ENCODE data around the gene CCNY. TPM values are rescaled to one million over a fixed set of nuclear protein-coding genes. Genes with fewer than 3 reads are reported as not detected.
A peak's percentile ranks its signal among the peaks of the same experiment; 100 is the strongest.

CCNY gene
- polyA plus RNA-seq, 2 of the 4 experiments (the other 2 are of a cell fraction), result 28.1 to 55.5 TPM

GRCh38 chr10:35386594-35387174, 50.4 kb downstream of the CCNY start (continued):
- TF ChIP-seq ZSCAN20 (CRISPR knock-in tag; IDR thresholded peaks at IDR 0.05) (no peak), KDM5A (IDR thresholded peaks at IDR 0.05) (no peak), HES2 (IDR thresholded peaks at IDR 0.05) (no peak), RFX5 (IDR thresholded peaks at IDR 0.05) (no peak), ATOH8 (CRISPR knock-in tag; IDR thresholded peaks at IDR 0.05; ENCODE audit: low read depth) (no peak), ZC3H11A (IDR thresholded peaks at IDR 0.05) (no peak), RAD21 (conservative IDR thresholded peaks at IDR 0.05 in 1 of 2, IDR thresholded peaks at IDR 0.05 in 1 of 2) (no peak), FOSB (CRISPR knock-in tag; IDR thresholded peaks at IDR 0.05) (no peak)

- H3K4me3 ChIP-seq, result no peak overlapping the region
- H3K4me2 ChIP-seq, result peak overlapping the region; percentile 53
- FAIRE-seq (no peak), ATAC-seq (peak; percentile 50 to 73; a peak in 3 of 6 replicates), DNase-seq (ENCODE audit: low read depth in 1 of 2, low spot score in 1 of 2) (peak in 1 of 2 experiments; percentile 37)
- no peak for TF ChIP-seq GATA3 (IDR thresholded peaks at IDR 0.05; ENCODE audit: borderline replicate concordance)
- no peak for TF ChIP-seq RAD21 (conservative IDR thresholded peaks at IDR 0.05 in 1 of 2, IDR thresholded peaks at IDR 0.05 in 1 of 2)
- TF ChIP-seq ZSCAN20 (CRISPR knock-in tag; IDR thresholded peaks at IDR 0.05), result no peak
- no peak for TF ChIP-seq RARB (CRISPR knock-in tag; IDR thresholded peaks at IDR 0.05)
- TF ChIP-seq ELK1 (IDR thresholded peaks at IDR 0.05; ENCODE audit: low read depth, low read length), result no peak
- no peak for TF ChIP-seq POLR2AphosphoS2 (conservative IDR thresholded peaks at IDR 0.05; ENCODE audit: low read length)
- no peak for TF ChIP-seq CEBPB (IDR thresholded peaks at IDR 0.05)
- no peak for TF ChIP-seq HOXB5 (CRISPR knock-in tag; IDR thresholded peaks at IDR 0.05)
- no peak for TF ChIP-seq SMC3 (IDR thresholded peaks at IDR 0.05)
- TF ChIP-seq TFCP2L1 (CRISPR knock-in tag; IDR thresholded peaks at IDR 0.05), result no peak
- TF ChIP-seq RFX5 (IDR thresholded peaks at IDR 0.05), result no peak
- TF ChIP-seq HOXA7 (CRISPR knock-in tag; IDR thresholded peaks at IDR 0.05), result no peak
- TF ChIP-seq PBX3 (IDR thresholded peaks at IDR 0.05), result no peak
- peaks cover 16% of the 10 kb centered on the region; the same call in 2 of the 3 replicates for H3K9me3 ChIP-seq
- ChIA-PET CTCF (interaction anchor here (1.5 to 2.3 kb wide), 2 partner anchors 9 to 11 kb away, joined by 5 to 6 read pairs; no protein-coding TSS in a partner anchor), POLR2A (no interaction called here)
- peaks cover 31% of the 10 kb centered on the region for H3K4me1 ChIP-seq
- H3K27ac ChIP-seq, result peak overlapping the region; percentile 29 to 48; a peak in 4 of 6 replicates
- 21% methylated on average over 2 of the region's 2 CpGs for WGBS (ENCODE audit: missing lambda C conversion rate)
Observed at GRCh38 chr10:35387768-35388167, 51.5 kb downstream of the CCNY start.

- FAIRE-seq (no peak), ATAC-seq (peak in 1 of 2 experiments; percentile 22; a peak in 2 of 6 replicates), DNase-seq (ENCODE audit: low read depth in 1 of 2, low spot score in 1 of 2) (no peak)
- Histone ChIP-seq H3K9me3 (peaks cover 16% of the 10 kb centered on the region; the same call in 2 of the 3 replicates), H3K4me2 (peak overlapping the region; percentile 53), H3K4me1 (peaks cover 31% of the 10 kb centered on the region), H3K4me3 (no peak overlapping the region), H3K27ac (peak overlapping the region in 1 of 2 experiments; percentile 12; a peak in 1 of 6 replicates)
- CTCF ChIA-PET, result interaction anchor here (1.5 to 2.3 kb wide), 2 partner anchors 9 to 11 kb away, joined by 5 to 6 read pairs; no protein-coding TSS in a partner anchor
- POLR2A ChIA-PET, result no interaction called here
- TF ChIP-seq PHF8 (IDR thresholded peaks at IDR 0.05; ENCODE audit: borderline replicate concordance, low read depth) (no peak), CTCF (IDR thresholded peaks at IDR 0.05) (no peak), CHD2 (IDR thresholded peaks at IDR 0.05; ENCODE audit: low read length, partially characterized antibody) (no peak), NPAS2 (CRISPR knock-in tag; IDR thresholded peaks at IDR 0.05; ENCODE audit: borderline replicate concordance) (no peak), GATA3 (IDR thresholded peaks at IDR 0.05; ENCODE audit: borderline replicate concordance) (no peak), HOXA7 (CRISPR knock-in tag; IDR thresholded peaks at IDR 0.05) (no peak), ELK1 (IDR thresholded peaks at IDR 0.05; ENCODE audit: low read depth, low read length) (no peak), NFE2L2 (conservative IDR thresholded peaks at IDR 0.05; ENCODE audit: low read length) (no peak), EHMT2 (IDR thresholded peaks at IDR 0.05; ENCODE audit: low read depth) (no peak), ZC3H11A (IDR thresholded peaks at IDR 0.05) (no peak), MAX (IDR thresholded peaks at IDR 0.05) (no peak), CBX8 (IDR thresholded peaks at IDR 0.05) (no peak)
Observed at GRCh38 chr10:35388197-35388596, 51.9 kb downstream of the CCNY start.
